ENCODE data around the gene CCDC74B.
A peak's percentile ranks its signal among the peaks of the same experiment; 100 is the strongest.

Gene CCDC74B

GRCh38 chr2:130186391-130186790 lies 41.5 kb upstream of the CCDC74B start:
- Histone ChIP-seq H4K8ac (ENCODE audit: low read depth, low read length) (no peak overlapping the region), H3K4ac (ENCODE audit: low read length) (no peak overlapping the region), H2BK12ac (ENCODE audit: low read length) (no peak overlapping the region), H3K14ac (ENCODE audit: low read length) (no peak overlapping the region), H3K27me3 (ENCODE audit: control insufficient read depth in 3 of 3, insufficient read depth in 3 of 3, low read depth in 1 of 3, low read length in 3 of 3) (no peaks in the 10 kb centered on the region), H2AK5ac (ENCODE audit: low read depth, low read length) (no peak overlapping the region), H2BK15ac (ENCODE audit: low read length) (no peak overlapping the region), H4K91ac (ENCODE audit: low read depth, low read length, poor library complexity) (no peak overlapping the region), H3K27ac (replicated peaks; ENCODE audit: low read length) (no peak overlapping the region), H3K18ac (ENCODE audit: low read length) (no peak overlapping the region), H3K4me2 (ENCODE audit: insufficient read depth, low read length, poor library complexity, severe bottlenecking) (no peak overlapping the region), H3K4me1 (ENCODE audit: control insufficient read depth in 2 of 2, insufficient read depth in 1 of 2, low read depth in 1 of 2, low read length in 2 of 2) (peaks cover 14 to 15% of the 10 kb centered on the region in 2 donors), H2AFZ (ENCODE audit: low read length) (no peak overlapping the region), H3K36me3 (replicated peaks in 1 of 2; ENCODE audit: control insufficient read depth in 2 of 2, insufficient read depth in 2 of 2, low read length in 2 of 2) (peaks cover 4 to 19% of the 10 kb centered on the region in 2 donors), H3K79me1 (ENCODE audit: low read depth, low read length) (peaks cover 4% of the 10 kb centered on the region), H2BK120ac (ENCODE audit: low read depth, low read length) (no peak overlapping the region), H3K23ac (ENCODE audit: low read depth, low read length, poor library complexity) (no peak overlapping the region), H3K4me3 (ENCODE audit: low read length in 2 of 2) (no peak overlapping the region), H2BK5ac (ENCODE audit: low read length) (no peak overlapping the region), H3K9me3 (replicated peaks in 1 of 2; ENCODE audit: control insufficient read depth in 2 of 2, insufficient read depth in 1 of 2, low read depth in 1 of 2, low read length in 2 of 2) (no peaks in the 10 kb centered on the region), H3K9ac (ENCODE audit: low read depth, low read length, poor library complexity) (no peak overlapping the region)
- DNase-seq (ENCODE audit: low spot score), result no peak
- WGBS, 2 donors (ENCODE audit: extremely low coverage in 2 of 2, insufficient read length in 2 of 2, insufficient replicate concordance in 1 of 2), result no CpG with 5 or more reads among the region's 5 CpGs

- peaks cover 4% of the 10 kb centered on the region for H3K79me1 ChIP-seq (ENCODE audit: low read depth, low read length)
- peak overlapping the region; percentile 7 for H3K9ac ChIP-seq (ENCODE audit: low read depth, low read length, poor library complexity)
- no peak overlapping the region for H3K23ac ChIP-seq (ENCODE audit: low read depth, low read length, poor library complexity)
- H2BK5ac ChIP-seq (ENCODE audit: low read length), result no peak overlapping the region
- H3K4me1 ChIP-seq (ENCODE audit: control insufficient read depth in 2 of 2, insufficient read depth in 1 of 2, low read depth in 1 of 2, low read length in 2 of 2), result peaks cover 14 to 15% of the 10 kb centered on the region in 2 donors
- no peak overlapping the region for H2AFZ ChIP-seq (ENCODE audit: low read length)
- H2BK15ac ChIP-seq (ENCODE audit: low read length), result no peak overlapping the region
- H2BK120ac ChIP-seq (ENCODE audit: low read depth, low read length), result no peak overlapping the region
- no CpG with 5 or more reads among the region's 4 CpGs for WGBS, 2 donors (ENCODE audit: extremely low coverage in 2 of 2, insufficient read length in 2 of 2, insufficient replicate concordance in 1 of 2)
- no peak overlapping the region for H3K14ac ChIP-seq (ENCODE audit: low read length)
- H3K4ac ChIP-seq (ENCODE audit: low read length), result no peak overlapping the region
- peaks cover 4 to 17% of the 10 kb centered on the region in 2 donors for H3K36me3 ChIP-seq (replicated peaks in 1 of 2; ENCODE audit: control insufficient read depth in 2 of 2, insufficient read depth in 2 of 2, low read length in 2 of 2)
- H3K18ac ChIP-seq (ENCODE audit: low read length), result no peak overlapping the region
- H2BK12ac ChIP-seq (ENCODE audit: low read length), result no peak overlapping the region
- H3K9me3 ChIP-seq (replicated peaks in 1 of 2; ENCODE audit: control insufficient read depth in 2 of 2, insufficient read depth in 1 of 2, low read depth in 1 of 2, low read length in 2 of 2), result no peaks in the 10 kb centered on the region
- H2AK5ac ChIP-seq (ENCODE audit: low read depth, low read length), result no peak overlapping the region
- H3K27me3 ChIP-seq (ENCODE audit: control insufficient read depth in 3 of 3, insufficient read depth in 3 of 3, low read depth in 1 of 3, low read length in 3 of 3), result no peaks in the 10 kb centered on the region
- H3K27ac ChIP-seq (replicated peaks; ENCODE audit: low read length), result no peak overlapping the region
- H4K91ac ChIP-seq (ENCODE audit: low read depth, low read length, poor library complexity), result no peak overlapping the region
- no peak for DNase-seq (ENCODE audit: low spot score)
- no peak overlapping the region for H3K4me2 ChIP-seq (ENCODE audit: insufficient read depth, low read length, poor library complexity, severe bottlenecking)
- H4K8ac ChIP-seq (ENCODE audit: low read depth, low read length), result no peak overlapping the region
- H3K4me3 ChIP-seq (ENCODE audit: low read length in 2 of 2), result no peak overlapping the region
These were observed 41.0 kb upstream of the CCDC74B start for GRCh38 chr2:130185896-130186295.

GRCh38 chr2:130185436-130185835 lies 40.5 kb upstream of the CCDC74B start:
- peaks cover 15 to 16% of the 10 kb centered on the region in 2 donors for H3K4me1 ChIP-seq (ENCODE audit: control insufficient read depth in 2 of 2, insufficient read depth in 1 of 2, low read depth in 1 of 2, low read length in 2 of 2)
- no peak for DNase-seq (ENCODE audit: low spot score)
- H3K36me3 ChIP-seq (replicated peaks in 1 of 2; ENCODE audit: control insufficient read depth in 2 of 2, insufficient read depth in 2 of 2, low read length in 2 of 2), result peaks cover 4 to 17% of the 10 kb centered on the region in 2 donors
- H2AFZ ChIP-seq (ENCODE audit: low read length), result no peak overlapping the region
- H3K18ac ChIP-seq (ENCODE audit: low read length), result no peak overlapping the region
- H3K9ac ChIP-seq (ENCODE audit: low read depth, low read length, poor library complexity), result no peak overlapping the region
- WGBS, 2 donors (ENCODE audit: extremely low coverage in 2 of 2, insufficient read length in 2 of 2, insufficient replicate concordance in 1 of 2), result no CpG with 5 or more reads among the region's 10 CpGs
- H3K14ac ChIP-seq (ENCODE audit: low read length), result no peak overlapping the region
- H4K91ac ChIP-seq (ENCODE audit: low read depth, low read length, poor library complexity), result no peak overlapping the region
- H2BK12ac ChIP-seq (ENCODE audit: low read length), result no peak overlapping the region
- H3K27ac ChIP-seq (replicated peaks; ENCODE audit: low read length), result no peak overlapping the region
- H3K4me2 ChIP-seq (ENCODE audit: insufficient read depth, low read length, poor library complexity, severe bottlenecking), result no peak overlapping the region
- H3K4ac ChIP-seq (ENCODE audit: low read length), result no peak overlapping the region
- H3K27me3 ChIP-seq (ENCODE audit: control insufficient read depth in 3 of 3, insufficient read depth in 3 of 3, low read depth in 1 of 3, low read length in 3 of 3), result no peaks in the 10 kb centered on the region
- H2BK15ac ChIP-seq (ENCODE audit: low read length), result no peak overlapping the region
- H4K8ac ChIP-seq (ENCODE audit: low read depth, low read length), result no peak overlapping the region
- no peaks in the 10 kb centered on the region for H3K9me3 ChIP-seq (replicated peaks in 1 of 2; ENCODE audit: control insufficient read depth in 2 of 2, insufficient read depth in 1 of 2, low read depth in 1 of 2, low read length in 2 of 2)
- H3K23ac ChIP-seq (ENCODE audit: low read depth, low read length, poor library complexity), result no peak overlapping the region
- H2AK5ac ChIP-seq (ENCODE audit: low read depth, low read length), result no peak overlapping the region
- H2BK5ac ChIP-seq (ENCODE audit: low read length), result no peak overlapping the region
- peaks cover 4% of the 10 kb centered on the region for H3K79me1 ChIP-seq (ENCODE audit: low read depth, low read length)
- H3K4me3 ChIP-seq (ENCODE audit: low read length in 2 of 2), result no peak overlapping the region
- H2BK120ac ChIP-seq (ENCODE audit: low read depth, low read length), result no peak overlapping the region

DNA sequence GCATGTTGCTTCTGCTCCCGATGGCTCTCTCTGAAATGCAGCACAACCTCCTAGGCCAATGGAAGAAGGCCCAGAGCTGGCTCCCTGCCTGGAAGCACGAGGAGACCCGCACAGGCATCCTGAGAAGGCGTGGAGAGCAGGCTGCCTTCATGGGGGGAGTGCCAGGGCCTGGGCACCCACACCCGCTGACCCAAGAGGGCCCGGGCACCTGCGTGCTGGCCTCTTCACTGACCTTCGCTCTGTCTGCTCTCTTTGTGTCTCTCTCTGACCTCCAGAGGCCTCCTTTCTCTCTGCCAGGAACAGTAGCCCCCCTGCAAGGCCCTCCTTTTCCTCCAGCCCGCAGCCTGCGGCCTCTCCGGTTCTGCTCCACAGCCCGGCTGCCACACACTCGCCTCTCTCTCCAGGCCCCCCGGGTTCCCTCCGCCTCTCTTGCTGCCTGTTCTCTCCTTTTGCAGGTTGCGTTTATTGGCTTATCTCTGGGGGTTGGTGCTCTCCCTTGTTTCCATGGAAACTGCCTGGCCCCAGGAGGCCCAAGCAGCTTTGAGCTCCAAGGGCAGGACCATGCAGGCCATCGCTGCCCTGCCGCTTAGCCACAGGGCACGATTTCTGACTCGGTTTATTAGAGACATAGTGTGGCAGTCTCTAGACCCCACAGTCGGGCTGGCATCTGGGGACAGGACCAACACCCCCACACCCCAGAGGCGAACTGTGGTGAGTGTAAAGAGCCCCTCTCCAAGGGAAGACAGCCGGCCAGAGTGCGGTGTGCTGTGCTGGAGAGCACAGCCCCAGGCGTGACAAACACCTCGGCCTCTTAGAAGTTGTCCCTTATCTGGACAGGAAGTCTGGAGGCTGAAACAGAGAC lies 38.8 kb upstream of the CCDC74B start:
- Histone ChIP-seq H3K27ac (replicated peaks; ENCODE audit: low read length) (peak overlapping the region; percentile 79), H3K9me3 (replicated peaks in 1 of 2; ENCODE audit: control insufficient read depth in 2 of 2, insufficient read depth in 1 of 2, low read depth in 1 of 2, low read length in 2 of 2) (no peaks in the 10 kb centered on the region), H2BK15ac (ENCODE audit: low read length) (no peak overlapping the region), H3K27me3 (ENCODE audit: control insufficient read depth in 3 of 3, insufficient read depth in 3 of 3, low read depth in 1 of 3, low read length in 3 of 3) (no peaks in the 10 kb centered on the region), H3K9ac (ENCODE audit: low read depth, low read length, poor library complexity) (no peak overlapping the region), H3K4me3 (ENCODE audit: low read length in 2 of 2) (peak overlapping the region; percentile 38 to 54), H2BK120ac (ENCODE audit: low read depth, low read length) (no peak overlapping the region), H3K18ac (ENCODE audit: low read length) (peak overlapping the region; percentile 33), H2AFZ (ENCODE audit: low read length) (peak overlapping the region; percentile 77), H2AK5ac (ENCODE audit: low read depth, low read length) (peak overlapping the region; percentile 4), H2BK12ac (ENCODE audit: low read length) (no peak overlapping the region), H3K79me1 (ENCODE audit: low read depth, low read length) (peaks cover 4% of the 10 kb centered on the region), H3K23ac (ENCODE audit: low read depth, low read length, poor library complexity) (no peak overlapping the region), H2BK5ac (ENCODE audit: low read length) (peak overlapping the region; percentile 53), H3K36me3 (replicated peaks in 1 of 2; ENCODE audit: control insufficient read depth in 2 of 2, insufficient read depth in 2 of 2, low read length in 2 of 2) (peaks cover 6 to 23% of the 10 kb centered on the region in 2 donors), H3K4ac (ENCODE audit: low read length) (no peak overlapping the region), H3K4me2 (ENCODE audit: insufficient read depth, low read length, poor library complexity, severe bottlenecking) (peak overlapping the region; percentile 56), H3K14ac (ENCODE audit: low read length) (peak overlapping the region; percentile 23), H4K8ac (ENCODE audit: low read depth, low read length) (no peak overlapping the region), H4K91ac (ENCODE audit: low read depth, low read length, poor library complexity) (no peak overlapping the region), H3K4me1 (ENCODE audit: control insufficient read depth in 2 of 2, insufficient read depth in 1 of 2, low read depth in 1 of 2, low read length in 2 of 2) (peaks cover 17 to 19% of the 10 kb centered on the region in 2 donors)
- no CpG with 5 or more reads among the region's 26 CpGs for WGBS, 2 donors (ENCODE audit: extremely low coverage in 2 of 2, insufficient read length in 2 of 2, insufficient replicate concordance in 1 of 2)
- DNase-seq (ENCODE audit: low spot score), result peak; percentile 37
